22Rv1 (cell line): ENCODE results near the gene ZFP36L2.

Experiments used
- ZFX ChIP-seq: fragments of 450-650 bp; IDR thresholded peaks from 2 replicates; pipeline ENCODE4 v1.6.1; 2017; ENCODE audit warnings: antibody characterized with exemption, borderline replicate concordance
- TF ChIP-seq, protein P1 (sequence below): fragments of 450-650 bp; IDR thresholded peaks from 2 replicates; pipeline ENCODE4 v1.5.1; 2017; ENCODE audit warnings: mild to moderate bottlenecking

DNA sequence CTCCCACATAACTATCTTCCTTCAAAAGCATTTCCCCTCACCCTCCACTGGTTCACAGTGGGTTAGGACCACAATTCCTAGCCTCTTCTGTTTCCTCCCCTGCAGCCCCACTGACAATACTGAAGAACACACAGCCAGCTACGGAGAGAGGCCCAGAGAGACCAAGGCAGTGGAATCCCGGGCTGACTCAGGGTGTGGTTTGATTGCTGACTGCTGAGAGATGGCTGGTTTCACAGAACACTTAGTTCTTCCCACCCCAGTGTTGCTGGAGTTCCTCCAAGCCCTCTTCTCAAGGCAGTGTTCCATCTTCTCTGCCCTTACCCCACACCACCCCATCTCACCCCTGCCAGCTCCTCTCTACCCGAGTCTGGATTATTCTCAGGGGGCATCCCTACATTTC is 43.3 kb upstream of the ZFP36L2 start:
- TF ChIP-seq, protein P1, sequence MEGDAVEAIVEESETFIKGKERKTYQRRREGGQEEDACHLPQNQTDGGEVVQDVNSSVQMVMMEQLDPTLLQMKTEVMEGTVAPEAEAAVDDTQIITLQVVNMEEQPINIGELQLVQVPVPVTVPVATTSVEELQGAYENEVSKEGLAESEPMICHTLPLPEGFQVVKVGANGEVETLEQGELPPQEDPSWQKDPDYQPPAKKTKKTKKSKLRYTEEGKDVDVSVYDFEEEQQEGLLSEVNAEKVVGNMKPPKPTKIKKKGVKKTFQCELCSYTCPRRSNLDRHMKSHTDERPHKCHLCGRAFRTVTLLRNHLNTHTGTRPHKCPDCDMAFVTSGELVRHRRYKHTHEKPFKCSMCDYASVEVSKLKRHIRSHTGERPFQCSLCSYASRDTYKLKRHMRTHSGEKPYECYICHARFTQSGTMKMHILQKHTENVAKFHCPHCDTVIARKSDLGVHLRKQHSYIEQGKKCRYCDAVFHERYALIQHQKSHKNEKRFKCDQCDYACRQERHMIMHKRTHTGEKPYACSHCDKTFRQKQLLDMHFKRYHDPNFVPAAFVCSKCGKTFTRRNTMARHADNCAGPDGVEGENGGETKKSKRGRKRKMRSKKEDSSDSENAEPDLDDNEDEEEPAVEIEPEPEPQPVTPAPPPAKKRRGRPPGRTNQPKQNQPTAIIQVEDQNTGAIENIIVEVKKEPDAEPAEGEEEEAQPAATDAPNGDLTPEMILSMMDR, result no peak
- no peak for TF ChIP-seq ZFX
